CD4-positive, CD25-positive, alpha-beta regulatory T cell (primary cell): ENCODE measurements around the gene SORCS2. TPM values are rescaled to one million over a fixed set of nuclear protein-coding genes. Genes with fewer than 3 reads are reported as not detected.

ENCODE experiments used
- ATAC-seq, 2 donors: fragments of 150-1000 bp; cut with Tn5 transposase; one replicate each; pipeline ENCODE4 v1.10.0; 2021; ENCODE audit warnings: low read depth in 2 of 2, moderate number of reproducible peaks in 2 of 2, moderate library complexity in 1 of 2
- DNase-seq, 3 donors: peaks; one replicate each; pipeline versions ENCODE4 v3.0.0 to v3.0.0-alpha.2; 2012 to 2022; ENCODE audit warnings: mixed read lengths in 1 of 3
- H3K27ac ChIP-seq: one replicate; pipeline ENCODE4 v1.7.0; 2013; ENCODE audit warnings: mild to moderate bottlenecking, low read length; ENCODE audit not compliant: insufficient read depth, poor library complexity, severe bottlenecking
- H3K27me3 ChIP-seq: one replicate; pipeline ENCODE4 v1.7.0; 2013; ENCODE audit warnings: low read length; ENCODE audit not compliant: control insufficient read depth, insufficient read depth
- H3K36me3 ChIP-seq: one replicate; pipeline ENCODE4 v1.7.0; 2013; ENCODE audit warnings: mild to moderate bottlenecking, low read length, moderate library complexity; ENCODE audit not compliant: control insufficient read depth, insufficient read depth
- H3K4me1 ChIP-seq: 2 replicates; pipeline ENCODE4 v1.7.0; 2013; ENCODE audit warnings: mild to moderate bottlenecking, low read length; ENCODE audit not compliant: insufficient read depth, control insufficient read depth, poor library complexity, severe bottlenecking
- H3K4me3 ChIP-seq: one replicate; pipeline ENCODE4 v1.7.0; 2013; ENCODE audit warnings: low read depth, mild to moderate bottlenecking, low read length, moderate library complexity
- H3K9me3 ChIP-seq, 2 experiments: 1 replicate in 1 of 2; 2 replicates in 1 of 2; pipeline ENCODE4 v1.7.0; 2013; ENCODE audit warnings: low read length in 2 of 2, mild to moderate bottlenecking in 1 of 2, moderate library complexity in 1 of 2; ENCODE audit not compliant: control insufficient read depth in 2 of 2
- H3K27ac Mint-ChIP-seq, 3 donors: one replicate each; pipeline ENCODE4 v1.8.0; 2020 to 2022; ENCODE audit warnings: mild to moderate bottlenecking in 3 of 3, mixed read lengths in 3 of 3, moderate library complexity in 2 of 3
- H3K27me3 Mint-ChIP-seq: one replicate; pipeline ENCODE4 v1.8.0; 2022; ENCODE audit warnings: mild to moderate bottlenecking, mixed read lengths
- H3K36me3 Mint-ChIP-seq: one replicate; pipeline ENCODE4 v1.8.0; 2020; ENCODE audit warnings: mixed read lengths
- H3K4me1 Mint-ChIP-seq, 4 donors: one replicate each; pipeline ENCODE4 v1.8.0; 2020 to 2022; ENCODE audit warnings: mixed read lengths in 4 of 4, mild to moderate bottlenecking in 1 of 4
- H3K4me3 Mint-ChIP-seq, 4 donors: one replicate each; pipeline ENCODE4 v1.8.0; 2020 to 2022; ENCODE audit warnings: mild to moderate bottlenecking in 4 of 4, mixed read lengths in 4 of 4, moderate library complexity in 3 of 4
- H3K9me3 Mint-ChIP-seq, 7 donors: one replicate each; pipeline ENCODE4 v1.8.0; 2020 to 2022; ENCODE audit warnings: mixed read lengths in 7 of 7, mild to moderate bottlenecking in 3 of 7, moderate library complexity in 2 of 7
- polyA plus RNA-seq, 4 donors: library from polyadenylated mRNA; unstranded; fragments of 300-500 nt; fragmentation: Illumina TruSeq; gene quantifications; one replicate each; pipeline ENCODE4 v1.2.3, GENCODE V29; 2021
- total RNA-seq: library from RNA; stranded (reverse); gene quantifications from one replicate; pipeline ENCODE4 v1.2.3, GENCODE V29; 2022

Gene SORCS2
- total and polyA plus RNA-seq, 5 donors from 2014 or later: not detected

- Mint-ChIP-seq H3K9me3 (peaks cover 0 to 8% (median 3%) of the 10 kb centered on the region in 7 donors), H3K27me3 (no peaks in the 10 kb centered on the region), H3K36me3 (no peaks in the 10 kb centered on the region), H3K27ac (no peak overlapping the region), H3K4me3 (no peak overlapping the region), H3K4me1 (no peaks in the 10 kb centered on the region)
- Histone ChIP-seq H3K36me3 (no peaks in the 10 kb centered on the region), H3K4me3 (no peak overlapping the region), H3K4me1 (no peaks in the 10 kb centered on the region), H3K9me3 (peaks cover 0 to 6% of the 10 kb centered on the region in 2 experiments), H3K27me3 (no peaks in the 10 kb centered on the region), H3K27ac (no peak overlapping the region)
- ATAC-seq (no peak), DNase-seq (no peak)
These were observed 121.7 kb downstream of the SORCS2 start for GRCh38 chr4:7313991-7314390.

GRCh38 chr4:7315286-7315685 is 122.9 kb downstream of the SORCS2 start:
- no peaks in the 10 kb centered on the region for H3K36me3 ChIP-seq
- Mint-ChIP-seq H3K4me1 (no peaks in the 10 kb centered on the region), H3K9me3 (peaks cover 0 to 10% (median 6%) of the 10 kb centered on the region in 7 donors), H3K27me3 (no peaks in the 10 kb centered on the region), H3K36me3 (no peaks in the 10 kb centered on the region), H3K4me3 (no peak overlapping the region), H3K27ac (no peak overlapping the region)
- H3K9me3 ChIP-seq: peaks cover 2 to 13% of the 10 kb centered on the region in 2 experiments
- H3K27me3 ChIP-seq: no peaks in the 10 kb centered on the region
- H3K4me1 ChIP-seq: no peaks in the 10 kb centered on the region
- H3K27ac ChIP-seq: no peak overlapping the region
- DNase-seq (no peak), ATAC-seq (no peak)
- H3K4me3 ChIP-seq: no peak overlapping the region

- H3K27me3 Mint-ChIP-seq: no peaks in the 10 kb centered on the region
- H3K4me1 ChIP-seq: no peaks in the 10 kb centered on the region
- no peak for DNase-seq
- ATAC-seq: no peak
- H3K4me3 Mint-ChIP-seq: no peak overlapping the region
- H3K27ac ChIP-seq: no peak overlapping the region
- H3K36me3 Mint-ChIP-seq: no peaks in the 10 kb centered on the region
- no peaks in the 10 kb centered on the region for H3K36me3 ChIP-seq
- H3K4me3 ChIP-seq: no peak overlapping the region
- no peaks in the 10 kb centered on the region for H3K27me3 ChIP-seq
- peaks cover 0 to 11% (median 6%) of the 10 kb centered on the region in 7 donors for H3K9me3 Mint-ChIP-seq
- H3K4me1 Mint-ChIP-seq: no peaks in the 10 kb centered on the region
- no peak overlapping the region for H3K27ac Mint-ChIP-seq
- peaks cover 2 to 13% of the 10 kb centered on the region in 2 experiments for H3K9me3 ChIP-seq
These were observed 123.6 kb downstream of the SORCS2 start for GRCh38 chr4:7315935-7316334.

GRCh38 chr4:7319024-7319423 is 126.7 kb downstream of the SORCS2 start:
- Mint-ChIP-seq H3K4me1 (no peaks in the 10 kb centered on the region), H3K27me3 (no peaks in the 10 kb centered on the region), H3K9me3 (peaks cover 0 to 15% (median 4%) of the 10 kb centered on the region in 7 donors), H3K4me3 (no peak overlapping the region), H3K36me3 (no peaks in the 10 kb centered on the region), H3K27ac (no peak overlapping the region)
- Histone ChIP-seq H3K36me3 (no peaks in the 10 kb centered on the region), H3K9me3 (peaks cover 2 to 13% of the 10 kb centered on the region in 2 experiments), H3K4me1 (no peaks in the 10 kb centered on the region), H3K27ac (no peak overlapping the region), H3K4me3 (no peak overlapping the region), H3K27me3 (no peaks in the 10 kb centered on the region)
- no peak for DNase-seq
- no peak for ATAC-seq

- ATAC-seq: no peak
- Mint-ChIP-seq H3K9me3 (peaks cover 0 to 15% (median 4%) of the 10 kb centered on the region in 7 donors), H3K4me3 (no peak overlapping the region), H3K36me3 (no peaks in the 10 kb centered on the region), H3K4me1 (no peaks in the 10 kb centered on the region), H3K27me3 (no peaks in the 10 kb centered on the region), H3K27ac (no peak overlapping the region)
- H3K9me3 ChIP-seq: peaks cover 2 to 13% of the 10 kb centered on the region in 2 experiments
- H3K36me3 ChIP-seq: no peaks in the 10 kb centered on the region
- no peak overlapping the region for H3K27ac ChIP-seq
- H3K4me3 ChIP-seq: no peak overlapping the region
- H3K4me1 ChIP-seq: no peaks in the 10 kb centered on the region
- no peak for DNase-seq
- no peaks in the 10 kb centered on the region for H3K27me3 ChIP-seq
These were observed 128.0 kb downstream of the SORCS2 start for GRCh38 chr4:7320206-7320797.

GRCh38 chr4:7322166-7322991 is 130.0 kb downstream of the SORCS2 start:
- Histone ChIP-seq H3K36me3 (no peaks in the 10 kb centered on the region), H3K4me3 (no peak overlapping the region), H3K27ac (no peak overlapping the region), H3K9me3 (peaks cover 2 to 13% of the 10 kb centered on the region in 2 experiments), H3K4me1 (no peaks in the 10 kb centered on the region), H3K27me3 (no peaks in the 10 kb centered on the region)
- no peak for ATAC-seq
- H3K9me3 Mint-ChIP-seq: peaks cover 0 to 17% (median 4%) of the 10 kb centered on the region in 7 donors
- H3K4me1 Mint-ChIP-seq: peaks cover 0 to 2% (median 0%) of the 10 kb centered on the region in 4 donors
- H3K36me3 Mint-ChIP-seq: no peaks in the 10 kb centered on the region
- H3K27me3 Mint-ChIP-seq: no peaks in the 10 kb centered on the region
- no peak for DNase-seq
- H3K27ac Mint-ChIP-seq: no peak overlapping the region
- H3K4me3 Mint-ChIP-seq: no peak overlapping the region

GRCh38 chr4:7323461-7323871 is 131.1 kb downstream of the SORCS2 start:
- DNase-seq: no peak
- H3K4me1 ChIP-seq: no peaks in the 10 kb centered on the region
- no peaks in the 10 kb centered on the region for H3K27me3 ChIP-seq
- Mint-ChIP-seq H3K4me1 (peaks cover 0 to 2% (median 0%) of the 10 kb centered on the region in 4 donors), H3K9me3 (peaks cover 0 to 17% (median 4%) of the 10 kb centered on the region in 7 donors), H3K4me3 (no peak overlapping the region), H3K27ac (no peak overlapping the region), H3K36me3 (no peaks in the 10 kb centered on the region), H3K27me3 (no peaks in the 10 kb centered on the region)
- ATAC-seq: no peak
- H3K36me3 ChIP-seq: no peaks in the 10 kb centered on the region
- peaks cover 2 to 9% of the 10 kb centered on the region in 2 experiments for H3K9me3 ChIP-seq
- H3K4me3 ChIP-seq: no peak overlapping the region
- no peak overlapping the region for H3K27ac ChIP-seq
